Aortic smooth muscle cell (primary cell): ENCODE results near the gene XRCC1. TPM values are rescaled to one million over a fixed set of nuclear protein-coding genes. Genes with fewer than 3 reads are reported as not detected.

Source experiments
- total RNA-seq: library from RNA; depleted of rRNA; stranded (reverse); fragments of >200 nt; gene quantifications from 2 replicates; pipeline ENCODE4 v1.2.3, GENCODE V29; 2014

The XRCC1 gene, protein sequence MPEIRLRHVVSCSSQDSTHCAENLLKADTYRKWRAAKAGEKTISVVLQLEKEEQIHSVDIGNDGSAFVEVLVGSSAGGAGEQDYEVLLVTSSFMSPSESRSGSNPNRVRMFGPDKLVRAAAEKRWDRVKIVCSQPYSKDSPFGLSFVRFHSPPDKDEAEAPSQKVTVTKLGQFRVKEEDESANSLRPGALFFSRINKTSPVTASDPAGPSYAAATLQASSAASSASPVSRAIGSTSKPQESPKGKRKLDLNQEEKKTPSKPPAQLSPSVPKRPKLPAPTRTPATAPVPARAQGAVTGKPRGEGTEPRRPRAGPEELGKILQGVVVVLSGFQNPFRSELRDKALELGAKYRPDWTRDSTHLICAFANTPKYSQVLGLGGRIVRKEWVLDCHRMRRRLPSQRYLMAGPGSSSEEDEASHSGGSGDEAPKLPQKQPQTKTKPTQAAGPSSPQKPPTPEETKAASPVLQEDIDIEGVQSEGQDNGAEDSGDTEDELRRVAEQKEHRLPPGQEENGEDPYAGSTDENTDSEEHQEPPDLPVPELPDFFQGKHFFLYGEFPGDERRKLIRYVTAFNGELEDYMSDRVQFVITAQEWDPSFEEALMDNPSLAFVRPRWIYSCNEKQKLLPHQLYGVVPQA
- 14.1 and 14.7 TPM in 2 replicates for total RNA-seq

DNA sequence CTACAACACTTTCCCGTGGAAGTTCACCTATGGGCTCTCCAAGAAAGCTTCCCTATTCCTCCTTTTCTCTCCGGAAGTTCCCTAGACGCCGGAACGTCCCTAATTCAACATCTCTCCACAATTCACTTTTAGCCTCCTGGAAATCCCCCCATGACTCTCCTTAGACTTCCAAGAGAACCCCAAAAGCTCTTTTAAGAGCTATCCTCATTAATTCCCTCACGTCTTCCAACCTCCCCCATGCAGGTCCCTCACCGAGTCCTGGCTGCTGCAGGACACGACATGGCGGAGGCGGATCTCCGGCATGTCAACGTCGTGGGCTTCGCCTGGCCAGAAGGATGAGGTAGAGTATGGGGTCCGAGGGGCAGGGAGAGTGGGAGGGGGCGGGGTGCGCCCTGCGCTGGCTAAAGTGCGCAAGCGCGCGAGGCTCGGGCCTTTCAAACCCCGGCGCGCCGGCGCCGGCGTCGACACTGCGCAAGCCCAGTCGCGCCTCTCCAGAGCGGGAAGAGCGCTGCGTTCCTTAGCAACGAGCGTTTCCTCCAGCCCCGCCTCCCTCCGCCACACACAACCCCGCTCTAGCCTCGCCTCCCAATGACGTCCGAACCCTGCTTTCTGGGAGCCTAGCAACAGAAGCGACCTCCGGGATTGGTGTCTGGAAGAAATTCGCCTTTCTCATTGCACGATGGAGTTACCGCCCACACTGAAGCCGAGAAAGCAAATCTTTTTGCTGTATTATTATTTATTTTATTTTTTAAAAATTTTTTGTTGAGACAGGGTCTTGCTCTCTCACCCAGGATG is at the start of gene XRCC1, which contains the start of gene PINLYP:
TSS of gene XRCC1 (minus strand) at position 372 of the 795 bp plus-strand sequence. CDS start at position 303, 69 bp downstream.
TSS of gene PINLYP (plus strand) at position 646 of the 795 bp plus-strand sequence. CDS start 1,391 bp downstream, outside the sequence.

DNA sequence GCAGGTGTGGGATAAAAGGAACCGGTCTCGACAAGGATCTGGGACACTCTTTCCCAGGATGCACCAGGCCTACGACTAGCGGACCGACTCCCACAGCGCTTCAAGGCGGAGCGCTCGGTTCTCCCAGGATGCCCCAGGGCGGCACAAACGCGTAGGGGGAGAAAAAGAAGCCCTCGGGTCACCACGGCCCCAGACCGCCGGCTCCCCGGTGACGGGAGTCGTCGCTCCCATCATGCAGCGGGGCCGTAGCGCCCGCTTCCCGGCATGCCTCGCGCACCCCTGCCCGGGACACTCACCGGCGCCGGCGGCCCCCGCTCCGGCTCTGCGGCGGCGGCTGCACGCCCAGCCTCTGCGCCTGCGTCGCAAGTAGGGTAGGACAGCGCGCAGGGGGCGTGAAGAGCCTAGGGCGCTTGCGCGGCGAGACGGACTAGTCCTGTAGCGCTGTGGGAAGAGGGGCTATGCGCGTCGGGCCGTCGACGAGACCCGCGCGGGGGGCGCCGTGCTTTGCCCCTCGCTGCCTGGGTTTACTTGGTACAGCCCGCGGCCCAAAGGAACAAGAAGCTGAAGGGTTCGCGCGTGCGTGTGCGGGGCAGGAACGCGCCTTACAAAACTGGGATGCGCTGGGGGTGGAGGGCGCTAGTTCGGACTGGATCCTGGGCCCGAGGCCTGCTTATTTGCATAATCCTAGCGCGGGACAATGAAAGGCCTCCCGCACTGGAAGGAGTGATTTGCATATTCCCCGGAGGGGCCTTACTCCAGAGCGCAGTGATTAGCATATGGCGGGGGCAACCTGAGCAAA is 44.1 kb upstream of the XRCC1 start, which contains the start of gene ZNF428:
TSS of gene ZNF428 (minus strand) at position 368 of the 799 bp plus-strand sequence. CDS start 5,325 bp downstream, outside the sequence.

DNA sequence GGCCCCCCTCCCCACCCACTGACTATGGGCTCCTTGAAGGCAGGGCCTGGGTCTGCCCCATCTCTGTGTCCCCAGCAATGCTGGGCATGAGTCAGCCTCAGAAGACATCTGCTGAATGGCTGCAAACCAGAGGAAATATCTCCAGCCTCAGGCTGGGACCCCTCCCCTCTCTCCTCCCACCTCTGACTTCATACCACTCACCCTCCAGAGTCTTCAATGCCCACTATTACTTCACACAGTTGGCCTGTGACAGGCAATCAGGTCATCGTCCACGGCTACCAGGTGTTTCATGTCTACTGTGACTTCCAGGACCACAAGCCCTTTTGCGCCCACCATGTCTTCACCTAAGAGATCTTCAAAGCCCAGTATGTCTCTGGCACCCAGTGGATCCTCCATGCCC is 36.5 kb upstream of the XRCC1 start, which contains the start of gene SRRM5:
TSS of gene SRRM5 (plus strand) at position 301 of the 400 bp plus-strand sequence. CDS start at position 335, 34 bp downstream.

DNA sequence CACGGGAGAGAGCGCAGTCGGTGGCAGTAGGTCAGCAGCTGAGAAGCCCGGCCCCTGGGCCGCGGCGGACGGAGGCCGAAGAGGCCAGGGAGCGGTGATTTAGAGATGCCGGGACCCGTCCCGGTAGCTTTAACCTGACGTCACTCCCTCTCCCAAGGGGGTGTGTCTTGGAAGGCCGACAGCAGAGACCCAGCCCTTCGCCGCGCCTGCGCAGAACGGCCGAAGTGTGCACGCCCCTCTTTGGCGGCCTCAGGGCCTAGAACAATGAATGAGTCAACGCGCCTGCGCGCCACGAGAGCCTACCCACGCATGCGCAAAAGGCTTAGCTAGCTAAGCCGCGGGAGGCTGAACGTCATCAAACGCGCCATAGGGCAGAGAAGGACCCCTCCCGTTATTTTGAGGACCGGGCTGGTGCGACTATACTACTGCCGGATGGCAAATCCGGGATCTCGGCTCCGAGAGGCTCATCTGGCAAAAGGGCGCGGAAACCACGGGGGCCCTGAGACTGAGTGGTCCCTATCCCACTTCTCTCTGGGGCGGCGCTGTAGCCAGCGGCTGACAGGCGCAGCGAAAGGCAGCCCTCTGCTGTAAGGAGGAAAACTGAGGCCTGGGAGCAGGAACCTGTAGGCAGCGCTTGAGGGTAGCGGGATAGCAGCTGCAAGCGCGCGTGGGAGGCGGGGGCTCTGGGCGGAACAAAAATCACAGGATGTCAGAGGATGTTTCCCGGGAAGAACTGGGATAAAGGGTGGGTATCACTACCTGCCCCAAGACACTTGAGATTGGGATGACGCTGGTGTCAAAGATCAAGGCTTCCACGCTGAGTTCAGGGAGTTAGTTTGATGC is 20.9 kb upstream of the XRCC1 start, which contains the start of the genes IRGQ and ZNF576:
TSS of gene IRGQ (minus strand) at position 136 of the 843 bp plus-strand sequence. CDS start 796 bp downstream, outside the sequence.
TSS of gene ZNF576 (plus strand) at position 597 of the 843 bp plus-strand sequence. CDS start 514 bp downstream, outside the sequence.

DNA sequence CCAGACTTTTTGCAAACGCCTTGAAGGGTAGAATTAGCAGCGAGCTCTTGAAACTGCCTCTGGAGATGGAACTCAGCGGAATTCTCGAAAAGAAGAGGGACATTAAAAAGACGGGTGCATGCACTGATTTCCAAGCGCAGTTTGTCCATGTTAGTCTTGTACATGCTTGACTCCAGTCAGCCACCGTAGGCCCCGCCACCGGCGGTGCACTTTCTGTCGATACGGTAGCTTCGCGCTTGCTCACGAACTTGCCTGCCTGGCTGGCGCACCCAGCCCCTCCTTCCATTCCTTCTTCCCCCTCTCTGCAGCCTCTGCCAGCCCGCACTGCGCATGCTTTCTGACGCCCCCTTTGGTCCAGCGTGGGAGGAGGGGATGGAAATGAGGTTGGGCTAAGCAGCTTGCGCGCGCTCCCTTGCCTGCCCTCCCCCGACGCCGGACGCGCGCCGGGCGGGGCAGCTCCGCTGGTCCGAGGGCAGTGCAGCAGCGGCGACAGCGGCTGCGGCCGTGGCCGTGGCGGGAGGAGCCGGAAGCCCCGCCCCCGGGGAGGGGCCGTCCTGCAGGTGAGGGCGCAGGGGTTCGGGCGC is 42.3 kb downstream of the XRCC1 start, which contains the start of gene ZNF575:
TSS of gene ZNF575 (plus strand) at position 227 of the 584 bp plus-strand sequence. CDS start 1,235 bp downstream, outside the sequence.

DNA sequence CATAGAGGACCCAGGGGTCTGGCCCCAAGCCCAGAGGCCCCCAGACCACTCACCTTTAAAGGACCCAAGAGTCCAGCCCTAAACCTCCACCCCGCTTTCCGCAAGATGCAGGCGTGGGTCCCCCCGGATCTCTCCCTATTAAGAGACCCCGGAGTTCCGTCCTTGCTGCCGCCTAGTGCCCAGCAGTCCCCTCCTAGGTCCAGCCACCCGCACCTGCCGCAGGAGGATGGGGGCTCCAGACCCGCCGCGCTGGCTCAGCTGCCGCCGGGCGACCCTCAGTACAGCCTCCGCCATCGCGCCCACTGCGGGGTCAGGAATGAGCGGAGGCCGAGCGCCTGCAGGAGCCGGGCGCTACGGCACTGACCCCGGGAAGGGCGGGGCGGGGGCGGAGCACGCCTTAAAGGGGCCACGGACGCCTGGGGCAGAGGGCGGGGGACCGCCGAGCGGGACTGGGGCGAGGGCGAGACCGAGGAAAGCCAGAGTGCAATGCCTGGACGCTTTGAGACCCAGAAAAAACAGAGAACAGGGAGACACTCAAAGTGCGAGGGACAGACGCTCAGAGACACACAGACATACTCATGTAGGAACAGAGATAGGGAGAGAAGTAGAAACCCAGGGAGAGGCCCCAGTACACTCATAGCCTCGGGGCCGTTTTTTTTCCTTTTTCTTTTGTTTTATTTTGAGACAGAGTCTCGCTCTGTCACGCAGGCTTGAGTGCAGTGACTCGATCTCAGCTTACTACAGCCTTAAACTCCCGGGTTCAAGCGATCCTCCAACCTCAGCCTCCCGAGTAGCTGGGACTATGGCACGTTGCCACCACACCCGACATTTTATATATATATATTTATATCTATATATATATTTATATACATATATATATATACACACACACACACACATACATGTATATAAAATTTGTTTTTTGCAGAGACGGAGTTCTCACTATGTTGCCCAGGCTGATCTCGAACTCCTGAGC is 48.2 kb downstream of the XRCC1 start, which contains the start of gene ETHE1:
TSS of gene ETHE1 (minus strand) at position 318 of the 976 bp plus-strand sequence. CDS start at position 294, 24 bp downstream.

DNA sequence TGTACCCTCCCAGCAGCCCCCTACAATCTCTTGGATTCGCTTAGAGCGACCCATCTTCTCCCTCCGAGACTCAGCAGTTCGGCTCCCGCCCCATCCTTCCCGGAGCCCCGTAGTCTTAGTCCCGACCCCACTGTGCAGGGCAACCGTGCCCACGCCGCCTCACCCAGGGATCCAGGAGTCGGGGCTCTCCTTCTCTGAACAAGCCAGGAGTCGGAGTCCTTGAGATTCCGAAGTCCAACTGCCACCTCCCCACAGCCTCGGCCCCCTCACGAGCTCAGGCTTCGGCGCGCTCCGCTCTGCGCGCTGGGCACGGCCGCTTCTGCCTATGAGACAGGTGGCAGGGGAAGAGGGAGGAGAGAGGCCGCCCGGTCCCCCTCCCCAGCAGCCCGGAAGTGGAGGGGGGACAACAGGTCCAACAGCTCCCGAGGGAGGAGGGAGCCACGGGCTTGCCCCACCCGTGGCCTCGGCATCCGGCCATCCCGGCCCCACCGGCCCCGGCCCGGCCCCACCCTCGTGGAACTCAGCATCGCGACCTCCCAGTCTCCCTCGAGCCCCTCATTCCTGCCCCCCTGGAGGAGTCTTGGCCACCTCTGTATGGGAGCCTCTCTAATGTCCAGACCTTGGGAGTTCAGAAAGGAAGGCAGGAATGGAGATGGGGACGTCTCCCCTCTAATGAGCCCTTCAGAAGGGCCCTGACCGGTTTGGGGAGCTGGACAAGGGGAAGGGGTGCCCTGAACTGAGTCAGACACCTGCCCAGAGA is 70.7 kb downstream of the XRCC1 start, which contains the start of gene PHLDB3:
TSS of gene PHLDB3 (minus strand) at position 321 of the 760 bp plus-strand sequence. CDS start 628 bp downstream, outside the sequence.

Other genes starting within 250 kb of the XRCC1 start
- not detected in 2 replicates for gene CD177, start 221.8 kb downstream of the XRCC1 start, total RNA-seq
- not detected in 2 replicates for gene TEX101, start 160.6 kb downstream of the XRCC1 start, total RNA-seq
- gene LYPD3, start 109.9 kb downstream of the XRCC1 start, total RNA-seq = 0.13 TPM in 1 of 2 replicates, not detected in the other
- 9.0 and 13.4 TPM in 2 replicates for gene PHLDB3, start 70.8 kb downstream of the XRCC1 start, total RNA-seq
- gene ETHE1, start 48.3 kb downstream of the XRCC1 start, total RNA-seq = 95.8 and 104 TPM in 2 replicates
- 0.25 and 0.26 TPM in 2 replicates for gene ZNF575, start 42.3 kb downstream of the XRCC1 start, total RNA-seq
- gene PINLYP, start 274 bp upstream of the XRCC1 start, total RNA-seq = 2.2 and 5.3 TPM in 2 replicates
- gene IRGQ, start 20.6 kb upstream of the XRCC1 start, total RNA-seq = 18.8 and 21.5 TPM in 2 replicates
- gene ZNF576, start 21.1 kb upstream of the XRCC1 start, total RNA-seq = 8.3 and 9.1 TPM in 2 replicates
- gene SRRM5, start 36.6 kb upstream of the XRCC1 start, total RNA-seq = 0.06 TPM in 1 of 2 replicates, not detected in the other
- 39.4 and 43.3 TPM in 2 replicates for gene ZNF428, start 44.1 kb upstream of the XRCC1 start, total RNA-seq
- gene CADM4, start 64.3 kb upstream of the XRCC1 start, total RNA-seq = 0.68 and 1.1 TPM in 2 replicates
- 73.4 and 124 TPM in 2 replicates for gene PLAUR, start 94.6 kb upstream of the XRCC1 start, total RNA-seq
- gene IRGC, start 140.5 kb upstream of the XRCC1 start, total RNA-seq = not detected in 2 replicates
- 9.9 and 13.9 TPM in 2 replicates for gene SMG9, start 179.4 kb upstream of the XRCC1 start, total RNA-seq
- 10.4 and 12.2 TPM in 2 replicates for gene KCNN4, start 205.4 kb upstream of the XRCC1 start, total RNA-seq
- gene LYPD5, start 226.9 kb upstream of the XRCC1 start, total RNA-seq = 0.31 and 0.40 TPM in 2 replicates